NOMO-1 treated with dmso at 0.1 percent for 144 hours (cell line): Measurements from ENCODE around the gene FBXO41.

Source experiments
- DNase-seq: peaks from one replicate; lab custom pipeline; 2025; ENCODE audit not compliant: unreplicated experiment; lab: John Stamatoyannopoulos, UW

FBXO41 gene

DNA sequence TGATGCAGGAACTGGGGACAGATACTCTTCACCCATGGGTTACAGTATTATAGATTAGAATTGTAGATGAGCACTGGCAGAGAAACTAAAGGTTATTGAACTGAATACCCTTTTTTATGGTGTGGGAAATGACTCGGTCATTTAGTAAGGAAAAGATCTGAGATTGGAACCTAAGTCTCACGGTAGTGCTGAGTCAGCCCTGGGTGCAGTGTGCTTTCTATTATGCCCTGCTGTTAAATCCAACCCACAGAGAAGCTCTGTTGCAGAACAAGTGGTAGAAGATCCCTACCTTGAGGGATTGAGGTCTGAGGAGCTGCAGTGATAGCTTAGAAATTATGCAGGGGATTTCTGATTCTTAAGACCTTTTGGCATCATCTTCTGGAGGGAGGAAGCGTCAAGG is 37.4 kb downstream of the FBXO41 start:
- no peak for DNase-seq

GRCh38 chr2:73244580-73244979 is 39.7 kb downstream of the FBXO41 start:
- DNase-seq, result no peak

DNA sequence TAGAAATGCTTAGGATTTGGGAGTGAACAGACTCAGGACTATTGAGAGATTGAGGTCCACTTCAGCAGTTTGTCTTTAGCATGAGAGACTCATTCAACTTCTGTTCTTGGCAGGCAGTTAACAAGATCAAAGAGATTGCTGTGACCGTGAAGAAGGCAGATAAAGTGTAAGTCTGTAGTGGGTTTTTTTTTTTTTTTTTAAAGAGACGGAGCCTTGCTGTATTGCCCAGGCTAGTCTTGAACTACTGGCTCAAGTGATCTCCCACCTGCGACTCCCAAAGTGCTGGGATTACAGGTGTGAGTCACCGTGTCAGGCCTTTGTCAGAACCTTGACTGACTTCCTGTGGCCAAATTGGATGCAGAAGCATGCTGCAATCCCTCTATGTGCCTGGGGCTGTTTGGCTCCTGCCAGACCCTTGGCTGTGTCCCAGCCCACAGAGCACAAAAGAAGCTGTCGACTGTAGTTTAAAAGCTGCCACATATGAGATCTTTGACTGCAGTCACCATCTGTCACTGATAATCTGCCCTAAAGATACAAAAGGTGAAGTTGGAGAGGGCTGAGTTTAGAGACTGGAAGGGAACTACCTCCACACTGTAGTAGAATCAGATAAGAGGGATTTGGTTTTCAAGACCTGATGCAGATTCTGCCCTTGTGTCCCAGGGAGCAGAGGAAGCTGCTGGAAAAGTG is 40.3 kb downstream of the FBXO41 start:
- no peak for DNase-seq

DNA sequence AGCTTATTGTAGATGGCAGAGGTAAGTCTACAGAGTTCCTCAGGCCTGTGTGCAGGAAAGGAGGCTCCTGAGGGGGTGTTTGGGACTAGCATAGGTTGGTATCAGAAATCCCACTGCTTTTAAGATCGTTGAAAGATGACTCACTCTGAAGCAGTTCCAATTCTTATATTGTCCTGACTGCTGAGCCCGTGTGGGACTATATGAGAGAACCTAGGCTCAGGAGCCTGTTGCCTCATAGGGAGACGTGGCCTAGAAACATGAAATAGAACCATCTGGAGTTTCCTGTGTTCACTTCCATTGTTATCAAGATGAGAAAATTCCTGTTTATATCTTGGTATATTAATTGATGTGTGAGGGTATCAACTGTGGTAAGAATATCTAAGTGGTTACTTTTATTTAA is 44.5 kb downstream of the FBXO41 start:
- no peak for DNase-seq

GRCh38 chr2:73238976-73239375 is 45.3 kb downstream of the FBXO41 start:
- DNase-seq, result no peak

- no peak for DNase-seq
Measured at GRCh38 chr2:73238149-73238548, 46.1 kb downstream of the FBXO41 start.

DNA sequence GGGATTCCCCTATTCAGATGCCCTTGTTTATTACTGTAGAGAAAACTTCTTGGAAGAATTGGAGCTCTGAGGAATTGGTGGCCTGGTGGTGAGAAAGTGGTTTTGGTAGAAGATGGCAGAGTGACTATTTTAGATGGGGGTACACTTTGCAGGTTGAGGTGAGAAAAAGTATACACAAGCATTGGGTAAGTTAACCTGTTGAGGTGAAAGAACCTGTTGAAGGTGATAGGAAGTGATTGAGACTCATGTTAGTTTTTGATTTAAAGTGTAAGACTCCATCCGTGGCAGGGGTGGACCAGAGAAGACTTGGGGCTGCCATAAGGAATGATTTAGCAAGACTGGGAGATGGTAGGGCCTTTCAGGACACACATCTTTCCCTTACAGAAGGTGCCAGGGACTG is 47.1 kb downstream of the FBXO41 start:
- no peak for DNase-seq

- no peak for DNase-seq
Measured at GRCh38 chr2:73235315-73236028, 48.8 kb downstream of the FBXO41 start.

GRCh38 chr2:73233932-73234832 is 50.1 kb downstream of the FBXO41 start, which contains the start of gene CCT7:
TSS of gene CCT7 (plus strand) at chr2:73234308. CDS start at chr2:73234379, 71 bp downstream.
- DNase-seq, result peak; percentile 79

- DNase-seq, result peak; percentile 99
Measured at GRCh38 chr2:73233154-73233931, 50.9 kb downstream of the FBXO41 start, which contains the start of gene PRADC1. TSS of gene PRADC1 (minus strand) at chr2:73233239. CDS start at chr2:73233160, 79 bp downstream.

DNA sequence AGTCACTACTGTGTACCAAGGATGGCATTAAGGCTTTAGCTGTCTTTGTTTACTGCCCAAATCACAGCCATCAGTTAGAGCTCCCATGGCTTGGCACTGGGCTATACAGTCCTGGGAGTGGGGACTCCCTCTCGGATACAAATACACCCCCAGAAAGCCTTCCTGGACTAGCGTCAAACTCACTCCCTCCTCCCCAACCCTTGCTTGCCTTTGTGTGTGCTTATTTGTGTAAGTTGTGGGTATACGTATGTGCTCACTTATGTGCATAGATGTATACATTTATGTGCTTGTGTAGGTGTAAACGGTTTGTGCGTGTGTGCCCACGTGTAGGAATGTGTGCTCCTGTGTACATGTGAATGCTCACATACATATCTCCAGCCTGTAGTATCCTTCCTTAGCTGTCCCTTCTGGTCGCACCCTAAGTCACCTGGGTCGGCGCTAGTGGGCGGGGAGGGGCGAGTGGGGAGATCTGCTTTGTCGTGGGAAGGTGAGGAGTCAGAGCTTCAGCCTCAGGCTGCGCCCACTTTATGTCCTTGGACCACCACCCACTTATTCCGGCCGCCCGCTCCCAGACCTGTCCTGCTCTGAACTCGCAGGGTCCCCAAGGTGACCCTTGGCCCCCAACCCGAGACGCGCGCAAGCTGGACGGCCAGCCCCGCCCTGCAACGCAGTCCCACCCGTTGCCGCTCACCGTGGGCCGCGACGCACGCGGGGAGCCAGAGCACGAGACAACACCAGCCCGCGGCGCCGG is 51.7 kb downstream of the FBXO41 start:
- DNase-seq, result no peak

DNA sequence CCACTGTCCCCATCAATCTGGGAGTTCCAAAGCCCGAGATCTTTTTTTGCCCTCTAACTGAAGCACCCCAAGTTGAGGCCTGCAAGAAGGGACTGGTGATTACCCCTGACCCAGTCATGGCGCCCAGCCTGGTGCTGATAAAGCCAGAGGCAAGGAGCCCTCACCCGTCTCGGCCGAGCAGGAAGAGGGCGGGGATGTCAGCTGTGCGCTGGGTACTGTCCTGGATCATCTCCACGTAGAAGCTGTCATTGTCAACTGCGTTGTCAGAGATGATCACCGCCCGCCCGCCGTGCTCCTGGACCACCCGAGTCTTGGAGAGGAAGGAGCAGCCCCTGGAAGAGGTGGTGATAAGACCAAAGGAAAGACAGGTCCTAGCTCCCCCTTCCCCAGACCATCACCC is 55.6 kb downstream of the FBXO41 start:
- DNase-seq, result no peak

DNA sequence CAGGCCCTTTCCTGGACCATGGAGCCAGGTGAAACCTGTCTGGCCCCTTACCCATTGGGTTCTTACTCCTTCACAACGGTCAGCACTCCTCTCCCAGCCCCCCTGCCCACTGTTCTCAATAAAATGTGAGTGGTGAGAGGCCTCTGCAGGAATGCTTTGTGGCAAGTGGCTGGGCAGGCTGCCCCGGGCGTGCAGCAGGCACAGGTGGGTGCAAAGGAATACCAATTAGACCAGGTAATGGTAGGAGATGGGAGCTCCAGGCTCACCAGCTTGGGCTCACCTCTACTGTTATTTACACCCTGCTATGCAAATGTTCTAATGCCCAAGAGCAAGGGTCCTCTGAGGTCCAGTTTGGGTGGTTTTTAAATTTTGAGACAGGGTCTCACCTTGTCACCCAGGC is 57.2 kb downstream of the FBXO41 start:
- DNase-seq, result no peak

GRCh38 chr2:73225513-73226360 is 58.5 kb downstream of the FBXO41 start:
- no peak for DNase-seq

- DNase-seq, result no peak
Measured at GRCh38 chr2:73223821-73224220, 60.5 kb downstream of the FBXO41 start.

DNA sequence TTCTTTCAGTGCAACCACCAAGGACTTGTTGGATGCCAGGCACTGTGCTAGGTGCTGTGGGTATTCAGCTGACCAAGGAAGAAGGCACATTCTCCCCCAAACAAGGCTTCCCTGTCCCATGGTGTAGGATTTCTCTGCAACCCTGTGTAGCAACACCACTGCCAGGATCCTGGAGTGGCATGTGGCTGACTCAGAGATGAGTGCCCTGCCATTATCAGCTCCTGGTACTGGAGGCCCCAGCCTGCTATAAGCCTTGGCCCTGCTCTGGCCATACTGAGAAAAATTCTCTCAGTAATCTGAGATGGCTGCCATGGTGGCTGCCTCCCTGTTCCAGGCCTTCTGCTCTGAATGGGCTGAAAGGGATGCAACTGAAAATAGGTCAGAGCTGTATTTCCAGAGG is 66.0 kb downstream of the FBXO41 start:
- no peak for DNase-seq

GRCh38 chr2:73217826-73218225 is 66.5 kb downstream of the FBXO41 start:
- no peak for DNase-seq

DNA sequence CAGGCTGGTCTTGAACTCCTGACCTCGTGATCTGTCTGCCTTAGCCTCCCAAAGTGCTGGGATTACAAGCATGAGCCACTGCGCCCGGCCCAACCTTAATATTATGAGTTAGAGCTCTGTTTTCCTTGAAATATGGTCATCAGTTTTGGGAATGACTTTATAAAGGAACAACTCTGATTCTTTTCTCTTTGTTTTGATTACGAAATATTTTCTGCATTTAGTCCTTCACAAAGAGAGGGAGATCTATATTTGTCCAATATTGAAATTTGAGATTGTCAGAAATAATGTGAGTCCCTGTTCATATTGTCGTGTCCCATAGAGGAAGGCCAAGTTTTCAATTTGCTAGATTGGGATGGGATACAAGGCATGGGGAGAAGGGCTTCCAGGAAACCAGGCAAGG is 67.1 kb downstream of the FBXO41 start:
- DNase-seq, result no peak

GRCh38 chr2:73215254-73215653 is 69.0 kb downstream of the FBXO41 start:
- DNase-seq, result no peak
